NB4 (cell line): ENCODE data around the gene ABTB2.

Source experiments
- POLR2A ChIP-seq: IDR thresholded peaks from 2 replicates; pipeline ENCODE4 v1.6.1; 2011; ENCODE audit warnings: mild to moderate bottlenecking; ENCODE audit not compliant: insufficient read length; ENCODE audit errors: extremely low read depth
- TF ChIP-seq, protein P1 (sequence below): IDR thresholded peaks from one replicate; pipeline ENCODE4 v1.5.1; 2012; ENCODE audit warnings: low read depth, low read length

DNA sequence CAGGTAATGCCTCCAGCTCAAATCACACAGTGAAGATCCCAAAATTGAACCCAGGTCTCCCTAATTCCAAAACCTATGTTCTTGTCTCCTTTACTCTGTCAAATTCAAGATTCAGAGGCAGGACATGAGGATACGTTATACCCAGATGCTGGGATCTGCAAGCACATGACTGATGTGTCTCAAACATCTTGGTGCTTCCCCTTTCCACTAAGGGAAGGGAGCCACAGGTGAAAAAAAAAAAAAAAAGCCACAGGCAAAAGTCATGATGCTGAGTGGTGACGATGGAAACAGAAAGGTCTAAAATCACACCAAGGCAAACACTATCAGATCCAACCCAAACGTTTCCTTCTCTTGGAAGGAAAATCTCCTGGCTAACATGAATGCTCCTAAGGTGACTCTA, 24.0 kb downstream of the ABTB2 start:
- no peak for TF ChIP-seq POLR2A
- TF ChIP-seq, protein P1, sequence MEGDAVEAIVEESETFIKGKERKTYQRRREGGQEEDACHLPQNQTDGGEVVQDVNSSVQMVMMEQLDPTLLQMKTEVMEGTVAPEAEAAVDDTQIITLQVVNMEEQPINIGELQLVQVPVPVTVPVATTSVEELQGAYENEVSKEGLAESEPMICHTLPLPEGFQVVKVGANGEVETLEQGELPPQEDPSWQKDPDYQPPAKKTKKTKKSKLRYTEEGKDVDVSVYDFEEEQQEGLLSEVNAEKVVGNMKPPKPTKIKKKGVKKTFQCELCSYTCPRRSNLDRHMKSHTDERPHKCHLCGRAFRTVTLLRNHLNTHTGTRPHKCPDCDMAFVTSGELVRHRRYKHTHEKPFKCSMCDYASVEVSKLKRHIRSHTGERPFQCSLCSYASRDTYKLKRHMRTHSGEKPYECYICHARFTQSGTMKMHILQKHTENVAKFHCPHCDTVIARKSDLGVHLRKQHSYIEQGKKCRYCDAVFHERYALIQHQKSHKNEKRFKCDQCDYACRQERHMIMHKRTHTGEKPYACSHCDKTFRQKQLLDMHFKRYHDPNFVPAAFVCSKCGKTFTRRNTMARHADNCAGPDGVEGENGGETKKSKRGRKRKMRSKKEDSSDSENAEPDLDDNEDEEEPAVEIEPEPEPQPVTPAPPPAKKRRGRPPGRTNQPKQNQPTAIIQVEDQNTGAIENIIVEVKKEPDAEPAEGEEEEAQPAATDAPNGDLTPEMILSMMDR, result no peak
